ENCODE results near the gene USH1C.
A peak's percentile ranks its signal among the peaks of the same experiment; 100 is the strongest.

USH1C gene

DNA sequence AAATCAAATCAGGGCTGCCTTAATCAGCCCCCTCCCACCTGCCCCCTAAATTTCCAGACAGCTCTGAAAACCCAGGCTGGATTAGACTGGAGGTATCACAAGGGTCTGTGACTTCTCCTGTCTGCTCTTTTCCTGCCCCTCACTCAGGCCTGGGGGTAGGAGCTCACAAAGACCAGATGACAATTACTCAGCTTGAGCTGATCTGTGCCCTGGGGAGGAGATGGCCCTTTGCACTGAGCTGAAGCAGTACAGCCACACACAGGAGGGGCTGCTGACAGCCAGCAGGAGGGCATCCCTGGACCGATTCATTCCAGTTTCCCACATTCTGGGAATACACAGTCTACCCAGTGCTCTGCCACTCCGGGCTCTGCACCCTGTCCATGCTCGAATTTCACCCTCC lies 71.7 kb downstream of the USH1C start:
- ChIA-PET POLR2A (no interaction called here), CTCF (interaction anchor here (0.6 to 2.3 kb wide), 10 partner anchors 9 to 93 kb away, joined by 3 to 9 read pairs (median 5); partner anchors contain the start of gene KCNJ11)
- Histone ChIP-seq H3K27ac (ENCODE audit: extremely low read depth, low read depth, low read length) (no peak overlapping the region), H3K36me3 (ENCODE audit: control insufficient read depth in 2 of 2, insufficient read depth in 1 of 2, low read length in 2 of 2) (no peaks in the 10 kb centered on the region), H3K4me3 (ENCODE audit: low read depth, low read length) (no peak overlapping the region), H3K4me1 (ENCODE audit: control insufficient read depth, insufficient read depth, low read length) (no peaks in the 10 kb centered on the region; the same call in 1 of the 2 replicates), H3K9me3 (ENCODE audit: control insufficient read depth, insufficient read depth, low read depth, low read length) (no peaks in the 10 kb centered on the region)
- peak; percentile 46 for TF ChIP-seq ZIC2 (tag by site-specific recombination; IDR thresholded peaks at IDR 0.05)
- TF ChIP-seq, protein P1, sequence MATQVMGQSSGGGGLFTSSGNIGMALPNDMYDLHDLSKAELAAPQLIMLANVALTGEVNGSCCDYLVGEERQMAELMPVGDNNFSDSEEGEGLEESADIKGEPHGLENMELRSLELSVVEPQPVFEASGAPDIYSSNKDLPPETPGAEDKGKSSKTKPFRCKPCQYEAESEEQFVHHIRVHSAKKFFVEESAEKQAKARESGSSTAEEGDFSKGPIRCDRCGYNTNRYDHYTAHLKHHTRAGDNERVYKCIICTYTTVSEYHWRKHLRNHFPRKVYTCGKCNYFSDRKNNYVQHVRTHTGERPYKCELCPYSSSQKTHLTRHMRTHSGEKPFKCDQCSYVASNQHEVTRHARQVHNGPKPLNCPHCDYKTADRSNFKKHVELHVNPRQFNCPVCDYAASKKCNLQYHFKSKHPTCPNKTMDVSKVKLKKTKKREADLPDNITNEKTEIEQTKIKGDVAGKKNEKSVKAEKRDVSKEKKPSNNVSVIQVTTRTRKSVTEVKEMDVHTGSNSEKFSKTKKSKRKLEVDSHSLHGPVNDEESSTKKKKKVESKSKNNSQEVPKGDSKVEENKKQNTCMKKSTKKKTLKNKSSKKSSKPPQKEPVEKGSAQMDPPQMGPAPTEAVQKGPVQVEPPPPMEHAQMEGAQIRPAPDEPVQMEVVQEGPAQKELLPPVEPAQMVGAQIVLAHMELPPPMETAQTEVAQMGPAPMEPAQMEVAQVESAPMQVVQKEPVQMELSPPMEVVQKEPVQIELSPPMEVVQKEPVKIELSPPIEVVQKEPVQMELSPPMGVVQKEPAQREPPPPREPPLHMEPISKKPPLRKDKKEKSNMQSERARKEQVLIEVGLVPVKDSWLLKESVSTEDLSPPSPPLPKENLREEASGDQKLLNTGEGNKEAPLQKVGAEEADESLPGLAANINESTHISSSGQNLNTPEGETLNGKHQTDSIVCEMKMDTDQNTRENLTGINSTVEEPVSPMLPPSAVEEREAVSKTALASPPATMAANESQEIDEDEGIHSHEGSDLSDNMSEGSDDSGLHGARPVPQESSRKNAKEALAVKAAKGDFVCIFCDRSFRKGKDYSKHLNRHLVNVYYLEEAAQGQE (tag by site-specific recombination; IDR thresholded peaks at IDR 0.05) = no peak

DNA sequence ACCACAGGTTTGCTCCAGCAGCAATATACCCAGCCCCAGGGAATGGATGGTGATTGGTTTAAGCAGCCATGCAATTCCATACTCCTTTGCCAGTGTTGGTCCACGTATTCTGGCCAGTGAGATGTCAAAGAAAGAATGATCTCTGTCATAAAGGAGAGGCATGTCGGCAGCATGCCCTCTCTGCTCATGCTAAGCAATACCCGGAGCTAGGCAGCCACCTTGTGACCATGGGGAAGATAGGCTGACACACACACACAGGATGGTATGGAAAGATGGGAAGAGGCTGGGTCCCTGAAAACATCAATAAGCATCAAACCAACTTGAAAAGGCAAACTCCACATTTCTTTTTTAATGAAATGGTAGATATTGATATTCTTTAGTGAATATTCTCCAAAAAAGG lies 72.7 kb downstream of the USH1C start:
- ChIA-PET CTCF (interaction anchor here (0.7 to 2.0 kb wide), 4 partner anchors 16 to 251 kb away, joined by 3 to 13 read pairs (median 4); no protein-coding TSS in a partner anchor), POLR2A (no interaction called here)
- Histone ChIP-seq H3K27ac (ENCODE audit: extremely low read depth, low read depth, low read length) (no peak overlapping the region), H3K4me1 (ENCODE audit: control insufficient read depth, insufficient read depth, low read length) (no peaks in the 10 kb centered on the region; the same call in 1 of the 2 replicates), H3K36me3 (ENCODE audit: control insufficient read depth in 2 of 2, insufficient read depth in 1 of 2, low read length in 2 of 2) (no peaks in the 10 kb centered on the region; a peak in 1 of 3 replicates), H3K4me3 (ENCODE audit: low read depth, low read length) (no peak overlapping the region), H3K9me3 (ENCODE audit: control insufficient read depth, insufficient read depth, low read depth, low read length) (no peaks in the 10 kb centered on the region)
- TF ChIP-seq, protein P2, sequence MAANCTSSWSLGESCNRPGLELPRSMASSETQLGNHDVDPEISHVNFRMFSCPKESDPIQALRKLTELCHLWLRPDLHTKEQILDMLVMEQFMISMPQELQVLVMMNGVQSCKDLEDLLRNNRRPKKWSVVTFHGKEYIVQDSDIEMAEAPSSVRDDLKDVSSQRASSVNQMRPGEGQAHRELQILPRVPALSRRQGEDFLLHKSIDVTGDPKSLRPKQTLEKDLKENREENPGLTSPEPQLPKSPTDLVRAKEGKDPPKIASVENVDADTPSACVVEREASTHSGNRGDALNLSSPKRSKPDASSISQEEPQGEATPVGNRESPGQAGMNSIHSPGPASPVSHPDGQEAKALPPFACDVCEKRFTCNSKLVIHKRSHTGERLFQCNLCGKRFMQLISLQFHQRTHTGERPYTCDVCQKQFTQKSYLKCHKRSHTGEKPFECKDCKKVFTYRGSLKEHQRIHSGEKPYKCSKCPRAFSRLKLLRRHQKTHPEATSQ (tag by site-specific recombination; IDR thresholded peaks at IDR 0.05) = no peak
- TF ChIP-seq ZNF391 (tag by site-specific recombination; IDR thresholded peaks at IDR 0.05; ENCODE audit: borderline replicate concordance, low read depth) (no peak), GFI1B (tag by site-specific recombination; IDR thresholded peaks at IDR 0.05) (no peak), RBAK (tag by site-specific recombination; IDR thresholded peaks at IDR 0.05) (no peak), SETDB1 (IDR thresholded peaks at IDR 0.05; ENCODE audit: insufficient read length, low read length) (no peak)

DNA sequence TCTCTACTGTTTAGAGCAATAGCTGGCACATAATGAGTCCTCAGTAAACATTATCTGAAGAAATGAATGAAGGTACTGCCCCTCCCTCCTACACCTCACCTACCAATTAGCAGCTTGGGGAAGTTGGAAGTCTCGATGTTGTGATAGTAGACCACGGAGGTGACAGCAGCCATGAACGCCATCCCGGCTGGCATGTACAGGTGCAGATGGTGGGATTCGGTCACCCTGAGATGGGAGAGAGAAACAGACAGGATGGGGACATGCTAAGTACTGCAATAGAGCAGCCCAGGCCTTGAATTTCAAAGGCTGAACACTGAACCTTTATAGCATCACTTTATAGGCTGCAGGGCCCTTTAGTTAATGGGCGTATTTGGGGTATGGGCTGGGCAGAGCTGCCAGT lies 74.2 kb downstream of the USH1C start:
- no peaks in the 10 kb centered on the region for H3K9me3 ChIP-seq (ENCODE audit: control insufficient read depth, insufficient read depth, low read depth, low read length)
- POLR2A ChIA-PET = no interaction called here
- no peak overlapping the region for H3K4me3 ChIP-seq (ENCODE audit: low read depth, low read length)
- no peaks in the 10 kb centered on the region for H3K4me1 ChIP-seq (ENCODE audit: control insufficient read depth, insufficient read depth, low read length)
- H3K27ac ChIP-seq (ENCODE audit: extremely low read depth, low read depth, low read length) = no peak overlapping the region
- H3K36me3 ChIP-seq (ENCODE audit: control insufficient read depth in 2 of 2, insufficient read depth in 1 of 2, low read length in 2 of 2) = no peaks in the 10 kb centered on the region; a peak in 1 of 3 replicates
- TF ChIP-seq, protein P3, sequence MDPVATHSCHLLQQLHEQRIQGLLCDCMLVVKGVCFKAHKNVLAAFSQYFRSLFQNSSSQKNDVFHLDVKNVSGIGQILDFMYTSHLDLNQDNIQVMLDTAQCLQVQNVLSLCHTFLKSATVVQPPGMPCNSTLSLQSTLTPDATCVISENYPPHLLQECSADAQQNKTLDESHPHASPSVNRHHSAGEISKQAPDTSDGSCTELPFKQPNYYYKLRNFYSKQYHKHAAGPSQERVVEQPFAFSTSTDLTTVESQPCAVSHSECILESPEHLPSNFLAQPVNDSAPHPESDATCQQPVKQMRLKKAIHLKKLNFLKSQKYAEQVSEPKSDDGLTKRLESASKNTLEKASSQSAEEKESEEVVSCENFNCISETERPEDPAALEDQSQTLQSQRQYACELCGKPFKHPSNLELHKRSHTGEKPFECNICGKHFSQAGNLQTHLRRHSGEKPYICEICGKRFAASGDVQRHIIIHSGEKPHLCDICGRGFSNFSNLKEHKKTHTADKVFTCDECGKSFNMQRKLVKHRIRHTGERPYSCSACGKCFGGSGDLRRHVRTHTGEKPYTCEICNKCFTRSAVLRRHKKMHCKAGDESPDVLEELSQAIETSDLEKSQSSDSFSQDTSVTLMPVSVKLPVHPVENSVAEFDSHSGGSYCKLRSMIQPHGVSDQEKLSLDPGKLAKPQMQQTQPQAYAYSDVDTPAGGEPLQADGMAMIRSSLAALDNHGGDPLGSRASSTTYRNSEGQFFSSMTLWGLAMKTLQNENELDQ (tag by site-specific recombination; IDR thresholded peaks at IDR 0.05; ENCODE audit: low read depth) = no peak
- TF ChIP-seq ZNF596 (tag by site-specific recombination; IDR thresholded peaks at IDR 0.05) (no peak), REPIN1 (tag by site-specific recombination; IDR thresholded peaks at IDR 0.05; ENCODE audit: low read depth) (no peak), ZNF558 (tag by site-specific recombination; IDR thresholded peaks at IDR 0.05) (no peak), ZBTB17 (tag by site-specific recombination; IDR thresholded peaks at IDR 0.05) (no peak), ZNF24 (tag by site-specific recombination; IDR thresholded peaks at IDR 0.05) (no peak), ZNF184 (tag by site-specific recombination; IDR thresholded peaks at IDR 0.05) (no peak)
- CTCF ChIA-PET = no interaction called here
